ENCODE data around the gene SGPP1. TPM values are rescaled to one million over a fixed set of nuclear protein-coding genes. Genes with fewer than 3 reads are reported as not detected.

SGPP1 gene
- total and polyA plus RNA-seq, 10 of the 15 experiments (the other 5 are each of a cell fraction or from before 2014, with no cell fraction given) = 3.5 to 37.7 (median 25.5) TPM

DNA sequence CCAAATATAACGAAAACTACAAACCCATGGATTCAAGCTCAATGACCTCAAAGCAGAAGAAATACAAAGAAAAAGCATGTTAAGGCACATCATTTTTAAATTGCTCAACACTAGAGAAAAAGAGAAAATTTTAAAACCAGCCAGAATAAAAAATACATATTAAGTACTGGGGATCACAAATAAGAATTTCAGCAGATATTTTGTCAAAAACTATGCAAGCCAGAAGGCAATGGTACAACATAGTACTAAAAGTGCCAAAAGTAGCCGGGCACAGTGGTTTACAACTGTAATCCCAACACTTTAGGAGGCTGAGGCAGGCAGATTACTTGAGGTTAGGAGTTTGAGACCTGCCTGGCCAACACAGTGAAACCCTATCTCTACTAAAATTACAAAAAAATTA lies 10.2 kb downstream of the SGPP1 start (continued):
- TF ChIP-seq CTCF (IDR thresholded peaks at IDR 0.05 in 2 of 3, conservative IDR thresholded peaks at IDR 0.05 in 1 of 3; ENCODE audit: control insufficient read depth in 2 of 3, extremely low read depth in 1 of 3, insufficient read depth in 1 of 3, low read depth in 3 of 3, low read length in 3 of 3) (no peak), ASH2L (IDR thresholded peaks at IDR 0.05; ENCODE audit: borderline replicate concordance, low read depth) (no peak), YBX1 (IDR thresholded peaks at IDR 0.05) (no peak), SMAD1 (IDR thresholded peaks at IDR 0.05; ENCODE audit: low read depth, partially characterized antibody) (no peak), CUX1 (IDR thresholded peaks at IDR 0.05; ENCODE audit: insufficient replicate concordance, low read depth, low read length) (no peak), CBX3 (IDR thresholded peaks at IDR 0.05; ENCODE audit: borderline replicate concordance, low read depth) (no peak), NR2C1 (IDR thresholded peaks at IDR 0.05) (no peak), RFX5 (IDR thresholded peaks at IDR 0.05; ENCODE audit: low read depth, low read length) (no peak), SKIL (IDR thresholded peaks at IDR 0.05; ENCODE audit: low read depth, poor library complexity, severe bottlenecking) (peak; percentile 24), SREBF2 (IDR thresholded peaks at IDR 0.05; ENCODE audit: low read length) (no peak), POLR2A (IDR thresholded peaks at IDR 0.05; ENCODE audit: low read depth, low read length) (no peak), ZBTB40 (IDR thresholded peaks at IDR 0.05; ENCODE audit: borderline replicate concordance) (no peak), BMI1 (IDR thresholded peaks at IDR 0.05; ENCODE audit: borderline replicate concordance) (no peak)
- TF ChIP-seq, protein P1, sequence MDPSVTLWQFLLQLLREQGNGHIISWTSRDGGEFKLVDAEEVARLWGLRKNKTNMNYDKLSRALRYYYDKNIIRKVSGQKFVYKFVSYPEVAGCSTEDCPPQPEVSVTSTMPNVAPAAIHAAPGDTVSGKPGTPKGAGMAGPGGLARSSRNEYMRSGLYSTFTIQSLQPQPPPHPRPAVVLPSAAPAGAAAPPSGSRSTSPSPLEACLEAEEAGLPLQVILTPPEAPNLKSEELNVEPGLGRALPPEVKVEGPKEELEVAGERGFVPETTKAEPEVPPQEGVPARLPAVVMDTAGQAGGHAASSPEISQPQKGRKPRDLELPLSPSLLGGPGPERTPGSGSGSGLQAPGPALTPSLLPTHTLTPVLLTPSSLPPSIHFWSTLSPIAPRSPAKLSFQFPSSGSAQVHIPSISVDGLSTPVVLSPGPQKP (IDR thresholded peaks at IDR 0.05; ENCODE audit: low read depth, low read length) = no peak
